ENCODE data around the gene TRAPPC5. TPM values are rescaled to one million over a fixed set of nuclear protein-coding genes. Genes with fewer than 3 reads are reported as not detected.

Gene TRAPPC5
- total RNA-seq, 4 donors from 2014 or later: 59.9 to 114 (median 72.2) TPM

DNA sequence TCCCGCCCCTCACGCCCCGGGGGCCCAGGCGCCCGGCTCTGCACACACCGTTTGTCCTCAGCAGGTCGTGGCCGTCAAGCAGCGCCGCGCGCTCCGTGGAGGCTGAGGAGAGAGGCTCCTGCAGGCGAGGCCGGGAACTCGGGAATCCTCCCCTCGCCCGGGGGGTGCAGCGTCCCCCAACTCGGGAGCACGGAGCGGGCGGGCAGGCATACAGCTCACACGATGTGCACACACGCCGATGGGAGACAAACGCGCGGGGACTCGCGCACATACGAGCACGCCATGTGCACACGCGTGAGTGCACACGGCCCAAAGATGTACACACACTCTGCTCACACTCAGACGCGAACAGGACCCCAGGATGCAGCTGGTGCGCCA lies 50.6 kb downstream of the TRAPPC5 start:
- TF ChIP-seq, protein P1, sequence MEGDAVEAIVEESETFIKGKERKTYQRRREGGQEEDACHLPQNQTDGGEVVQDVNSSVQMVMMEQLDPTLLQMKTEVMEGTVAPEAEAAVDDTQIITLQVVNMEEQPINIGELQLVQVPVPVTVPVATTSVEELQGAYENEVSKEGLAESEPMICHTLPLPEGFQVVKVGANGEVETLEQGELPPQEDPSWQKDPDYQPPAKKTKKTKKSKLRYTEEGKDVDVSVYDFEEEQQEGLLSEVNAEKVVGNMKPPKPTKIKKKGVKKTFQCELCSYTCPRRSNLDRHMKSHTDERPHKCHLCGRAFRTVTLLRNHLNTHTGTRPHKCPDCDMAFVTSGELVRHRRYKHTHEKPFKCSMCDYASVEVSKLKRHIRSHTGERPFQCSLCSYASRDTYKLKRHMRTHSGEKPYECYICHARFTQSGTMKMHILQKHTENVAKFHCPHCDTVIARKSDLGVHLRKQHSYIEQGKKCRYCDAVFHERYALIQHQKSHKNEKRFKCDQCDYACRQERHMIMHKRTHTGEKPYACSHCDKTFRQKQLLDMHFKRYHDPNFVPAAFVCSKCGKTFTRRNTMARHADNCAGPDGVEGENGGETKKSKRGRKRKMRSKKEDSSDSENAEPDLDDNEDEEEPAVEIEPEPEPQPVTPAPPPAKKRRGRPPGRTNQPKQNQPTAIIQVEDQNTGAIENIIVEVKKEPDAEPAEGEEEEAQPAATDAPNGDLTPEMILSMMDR (IDR thresholded peaks at IDR 0.05; ENCODE audit: low read depth): no peak

DNA sequence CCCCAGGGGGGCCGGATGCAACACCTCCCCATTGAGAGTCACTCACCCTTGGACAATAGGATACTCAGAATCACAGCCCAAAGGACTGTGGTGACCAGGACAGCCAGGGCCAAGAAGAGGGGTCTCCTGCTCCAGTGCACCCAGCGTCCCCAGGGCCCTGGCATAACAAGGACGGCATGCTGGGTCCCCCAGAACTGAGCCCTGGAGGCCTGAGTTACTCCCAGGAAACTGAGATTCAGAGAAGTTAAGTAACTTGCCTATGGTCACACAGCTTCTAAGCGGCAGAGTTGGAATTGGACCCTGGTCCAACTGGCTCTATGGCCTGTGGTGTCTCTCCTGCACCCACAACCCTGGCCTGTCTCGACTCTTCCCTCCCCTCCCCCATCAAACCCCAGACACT lies 51.0 kb downstream of the TRAPPC5 start:
- TF ChIP-seq, protein P1 (IDR thresholded peaks at IDR 0.05; ENCODE audit: low read depth): no peak

DNA sequence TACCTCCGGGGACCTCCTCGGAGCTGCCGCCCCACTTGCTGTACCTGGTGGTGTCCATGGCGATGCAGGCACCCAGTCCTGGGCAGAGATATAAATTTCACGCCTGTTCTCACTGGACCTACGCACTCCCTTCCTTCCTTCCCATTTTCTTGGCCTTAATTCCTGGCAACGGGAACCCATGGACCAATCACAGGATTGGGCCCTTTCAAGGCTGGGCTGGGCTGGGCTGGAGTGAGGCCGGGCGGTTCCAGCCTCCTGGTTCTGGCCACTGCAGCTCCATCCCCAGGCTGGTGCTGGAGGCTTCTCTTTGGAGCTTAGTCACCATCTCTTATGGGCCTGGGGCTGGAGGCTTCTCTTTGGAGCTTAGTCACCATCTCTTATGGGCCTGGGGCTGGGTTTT lies 51.4 kb downstream of the TRAPPC5 start, which contains the start of gene CLEC4G:
Gene CLEC4G, minus strand, starts transcription at position 66 of the 400 bp plus-strand sequence. Its CDS starts 8 bp downstream, at position 58.
- TF ChIP-seq, protein P1 (IDR thresholded peaks at IDR 0.05; ENCODE audit: low read depth): no peak

DNA sequence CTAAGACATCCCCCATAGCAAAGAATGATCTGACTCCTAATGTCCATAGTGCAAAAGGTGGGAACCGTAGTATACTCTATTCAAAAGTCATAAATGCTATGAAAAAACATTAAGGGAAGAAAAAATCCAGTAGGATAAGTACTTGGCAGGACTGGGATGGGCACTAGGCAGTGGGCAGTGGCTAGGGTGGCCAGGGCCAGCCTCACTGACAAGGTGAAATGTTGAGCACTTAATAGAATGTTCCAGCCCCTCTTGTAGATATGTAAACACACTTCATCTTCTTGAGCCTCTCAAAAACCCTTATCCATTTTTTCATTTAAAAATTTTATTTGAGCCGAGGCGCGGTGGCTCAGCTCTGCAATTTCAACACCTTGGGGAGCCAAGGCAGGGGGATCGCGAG lies 52.7 kb downstream of the TRAPPC5 start:
- TF ChIP-seq, protein P1 (IDR thresholded peaks at IDR 0.05; ENCODE audit: low read depth): no peak

DNA sequence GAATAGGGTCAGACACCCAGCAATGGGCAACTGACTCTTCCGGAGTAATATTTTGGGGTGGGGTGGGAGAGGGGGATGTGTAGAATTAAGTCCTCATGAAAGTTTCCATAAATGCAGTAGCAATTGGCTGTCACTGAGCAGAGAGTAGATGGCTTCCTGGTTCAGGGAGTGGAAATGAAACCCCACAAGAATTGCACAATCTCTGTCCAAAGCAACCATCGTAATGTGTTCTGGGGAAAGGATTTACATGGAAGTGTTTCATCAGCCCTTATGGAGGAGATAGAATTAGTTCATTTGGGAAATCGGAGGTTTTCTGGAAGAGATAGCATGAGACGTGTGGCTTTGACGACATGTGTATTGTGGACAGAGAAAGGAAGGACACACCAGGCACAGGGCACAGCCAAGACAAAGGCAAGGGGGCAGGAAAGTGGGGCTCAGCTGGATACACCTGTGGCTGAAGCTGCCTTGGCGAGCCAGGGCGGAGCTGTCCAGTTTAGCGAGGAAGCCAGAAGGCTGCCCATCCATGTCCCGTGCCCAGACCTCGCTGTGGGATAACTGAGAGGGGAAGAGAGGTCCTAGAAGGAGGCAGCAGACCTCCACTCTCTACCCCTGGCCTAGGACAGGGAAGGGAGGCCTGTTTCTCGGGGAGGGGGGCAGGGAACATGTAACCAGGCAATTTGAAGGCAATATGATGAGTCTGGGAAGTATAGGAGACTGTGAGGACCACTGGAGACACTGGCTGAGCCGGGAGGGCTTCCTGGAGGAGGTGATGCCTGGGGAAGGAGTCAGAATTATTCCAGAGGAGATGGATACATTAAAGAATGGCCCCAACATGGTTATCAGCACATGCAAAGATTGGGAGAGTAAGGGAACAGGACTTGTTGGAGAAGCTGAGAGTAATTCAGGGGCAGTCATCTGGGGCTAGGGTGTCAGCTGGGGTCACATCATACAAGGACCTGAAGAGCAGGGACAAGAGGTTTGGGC lies 53.9 kb downstream of the TRAPPC5 start:
- TF ChIP-seq, protein P1 (IDR thresholded peaks at IDR 0.05; ENCODE audit: low read depth): no peak

DNA sequence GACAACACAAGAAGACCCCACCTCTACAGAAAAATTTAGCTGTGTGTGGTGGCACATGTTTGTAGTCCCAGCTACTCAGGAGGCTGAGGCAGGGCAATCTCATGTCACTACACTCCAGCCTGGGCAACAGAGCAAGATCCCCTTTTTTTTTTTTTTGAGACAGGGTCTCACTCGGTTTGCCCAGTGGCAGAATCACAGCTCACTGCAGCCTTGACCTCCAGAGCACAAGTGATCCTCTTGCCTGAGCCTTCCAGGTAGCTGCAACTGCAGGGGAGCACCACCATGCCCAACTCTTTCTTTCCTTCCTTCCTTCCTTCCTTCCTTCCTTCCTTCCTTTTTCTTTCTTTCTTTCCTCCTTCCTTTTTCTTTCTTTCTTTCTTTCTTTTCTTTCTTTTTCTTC lies 55.5 kb downstream of the TRAPPC5 start:
- TF ChIP-seq, protein P1 (IDR thresholded peaks at IDR 0.05; ENCODE audit: low read depth): no peak

DNA sequence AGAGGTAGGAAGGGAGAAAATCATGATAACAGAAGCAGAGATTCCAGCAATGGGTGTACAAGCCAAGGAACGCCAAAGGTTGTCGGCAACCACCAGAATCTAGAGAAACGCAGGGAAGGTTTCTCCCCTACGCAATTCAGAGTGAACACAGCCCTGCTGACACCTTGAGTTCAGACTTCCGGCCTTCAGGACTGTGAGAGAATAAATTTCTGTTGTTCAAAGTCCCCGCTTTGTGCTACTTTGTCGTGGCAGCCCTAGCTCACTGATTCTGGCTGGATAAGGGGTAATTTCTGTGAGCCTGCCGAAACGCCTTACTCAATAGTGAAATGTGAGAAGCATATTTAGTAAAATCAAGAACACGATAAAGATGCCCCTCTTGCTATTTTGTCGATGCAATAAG lies 56.6 kb downstream of the TRAPPC5 start:
- TF ChIP-seq, protein P1 (IDR thresholded peaks at IDR 0.05; ENCODE audit: low read depth): no peak

All from subcutaneous adipose tissue (tissue), 4 donors.